GM19240 (cell line): ENCODE results near the gene ABL1.

Experiments used
- DNase-seq: peaks from one replicate; pipeline ENCODE4 v3.0.0; 2011; ENCODE audit warnings: low spot score; ENCODE audit not compliant: insufficient read length

The ABL1 gene

GRCh38 chr9:130917168-130917960 is 82.3 kb downstream of the ABL1 start:
- DNase-seq, result no peak

DNA sequence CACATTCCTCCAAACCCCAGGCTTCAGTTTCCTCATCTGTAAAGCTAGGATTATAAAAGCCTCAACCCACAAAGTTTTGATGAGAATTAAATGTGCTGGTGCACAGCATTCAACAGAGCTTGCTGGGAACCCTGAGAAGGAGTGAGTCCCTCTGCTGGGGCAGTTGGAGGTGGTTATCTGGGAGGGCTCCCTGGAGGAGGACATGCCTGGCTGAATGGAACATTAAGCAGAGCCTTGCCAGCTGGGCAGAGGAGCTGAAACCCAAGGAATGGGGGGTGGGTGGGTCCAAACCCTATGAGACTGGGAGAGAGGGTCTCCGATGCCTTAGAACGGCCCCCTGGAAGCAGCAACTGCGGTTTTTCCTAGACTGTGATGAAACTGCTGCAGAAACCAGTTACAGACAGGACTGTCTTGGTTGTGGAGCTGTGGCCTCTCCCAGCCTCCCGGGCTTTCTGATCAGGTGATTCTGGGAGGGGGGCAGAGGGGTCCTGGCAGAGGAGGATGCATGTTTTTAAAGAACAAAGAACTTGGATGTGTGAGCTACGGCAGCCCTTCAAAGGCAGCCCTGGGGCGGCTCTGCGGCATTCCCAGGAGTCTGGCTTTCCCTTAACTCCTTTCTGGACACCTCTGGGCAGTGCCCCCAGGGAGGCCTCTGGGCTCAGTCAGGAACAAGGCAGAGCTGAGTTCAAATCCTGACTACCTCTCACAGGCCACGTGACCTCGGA is 83.2 kb downstream of the ABL1 start:
- no peak for DNase-seq

- DNase-seq, result no peak
These were observed 83.9 kb downstream of the ABL1 start for GRCh38 chr9:130918826-130919558.

DNA sequence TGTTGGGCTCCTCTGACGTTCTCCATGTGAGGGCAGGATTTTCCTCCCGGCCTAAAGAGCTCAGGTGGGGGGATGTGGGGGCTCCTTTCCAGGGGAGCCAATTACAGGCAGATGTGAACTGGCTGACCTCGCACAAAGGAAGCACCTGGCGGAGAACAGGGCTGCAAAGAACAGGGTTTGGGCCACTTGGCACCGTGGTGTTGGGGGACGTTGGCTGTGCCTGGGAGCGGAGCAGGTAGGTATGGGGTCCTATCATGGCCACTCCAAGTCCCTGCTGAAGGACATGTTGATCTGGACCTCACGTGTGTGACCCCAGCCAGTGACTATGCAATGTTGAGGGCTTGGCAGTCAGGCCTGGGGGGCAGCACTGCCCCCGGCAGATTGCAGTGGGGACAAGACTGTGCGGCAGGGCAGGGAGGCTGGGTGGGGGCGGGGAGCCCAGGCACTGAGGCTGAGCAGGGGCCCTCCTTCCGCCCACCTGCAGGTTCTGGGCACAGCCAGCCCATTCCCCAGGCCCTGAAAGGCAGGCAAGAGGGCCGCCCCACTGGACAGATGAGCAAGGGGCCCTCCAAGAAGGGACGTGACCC is 84.6 kb downstream of the ABL1 start:
- no peak for DNase-seq

GRCh38 chr9:130920233-130920632 is 85.2 kb downstream of the ABL1 start:
- DNase-seq, result no peak

GRCh38 chr9:130920762-130921299 is 85.8 kb downstream of the ABL1 start:
- no peak for DNase-seq

DNA sequence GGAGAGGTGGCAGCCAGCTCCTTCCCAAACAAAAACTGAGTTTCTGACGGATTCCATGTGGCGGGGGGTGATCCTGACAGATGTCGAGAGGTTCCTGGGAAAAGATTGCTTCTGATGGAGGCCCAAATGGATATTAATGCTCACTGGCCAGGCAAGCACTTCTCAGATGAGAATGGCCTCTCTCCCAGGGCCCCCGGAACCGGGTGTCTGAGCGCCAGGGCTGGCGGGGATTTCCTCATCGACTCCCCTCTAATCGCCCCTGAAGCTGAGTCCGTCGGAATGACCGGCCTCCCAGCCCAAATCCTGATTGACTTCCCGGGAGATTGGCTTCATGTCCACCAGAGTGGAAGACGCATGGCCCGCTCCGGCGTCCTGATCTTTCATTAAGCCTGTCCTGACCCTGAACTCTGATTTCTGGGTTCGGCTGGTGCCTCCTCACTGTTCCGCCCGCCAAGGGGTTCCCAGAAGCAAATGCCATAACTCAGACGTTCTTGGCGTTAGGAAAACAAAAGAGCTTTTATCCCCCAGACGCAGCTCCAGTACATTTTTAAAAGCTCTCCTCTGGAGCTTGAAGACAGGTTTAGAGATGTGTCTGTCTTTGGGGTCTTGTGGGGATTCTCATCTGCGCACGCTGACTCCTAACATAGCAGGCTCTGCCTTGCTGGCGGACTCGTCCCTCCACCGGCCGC is 86.4 kb downstream of the ABL1 start:
- DNase-seq, result no peak

GRCh38 chr9:130921989-130922892 is 87.2 kb downstream of the ABL1 start:
- DNase-seq, result no peak

DNA sequence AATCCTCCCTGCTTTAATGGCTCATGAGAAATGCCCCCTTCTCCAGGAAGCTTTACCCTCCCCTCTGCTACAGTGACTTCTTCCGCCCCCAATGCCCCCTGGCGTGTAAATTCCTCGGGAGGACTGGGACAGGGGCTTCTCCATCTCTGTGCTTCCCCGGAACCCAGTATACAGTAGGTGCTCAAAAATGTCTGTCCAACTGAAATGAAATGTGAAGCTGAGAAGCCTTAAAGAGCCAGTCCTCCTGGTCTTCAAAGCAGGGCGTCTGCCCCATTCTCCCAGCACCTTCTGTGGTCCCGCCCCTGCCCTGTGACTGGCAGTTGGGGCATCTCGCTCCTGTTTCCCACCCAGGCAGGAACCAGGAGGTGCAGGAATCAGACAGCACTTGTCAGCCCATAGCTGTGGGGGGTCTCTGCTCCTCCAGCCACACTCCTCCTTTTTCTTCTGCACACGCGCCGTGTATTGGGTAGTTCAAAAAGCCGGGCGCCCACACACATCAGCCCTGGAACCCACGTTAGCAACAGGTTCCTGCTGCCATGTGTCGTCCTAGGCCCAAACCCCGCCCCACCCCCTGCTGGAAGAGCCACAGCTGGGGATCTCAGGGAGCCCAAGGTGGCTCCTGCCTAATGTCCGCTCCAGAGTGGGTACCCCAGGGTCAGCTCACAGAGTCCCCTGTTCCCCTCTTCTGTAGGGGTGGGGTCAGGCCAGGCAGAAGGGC is 88.0 kb downstream of the ABL1 start:
- DNase-seq, result no peak

- DNase-seq, result no peak
These were observed 88.8 kb downstream of the ABL1 start for GRCh38 chr9:130923611-130924447.

DNA sequence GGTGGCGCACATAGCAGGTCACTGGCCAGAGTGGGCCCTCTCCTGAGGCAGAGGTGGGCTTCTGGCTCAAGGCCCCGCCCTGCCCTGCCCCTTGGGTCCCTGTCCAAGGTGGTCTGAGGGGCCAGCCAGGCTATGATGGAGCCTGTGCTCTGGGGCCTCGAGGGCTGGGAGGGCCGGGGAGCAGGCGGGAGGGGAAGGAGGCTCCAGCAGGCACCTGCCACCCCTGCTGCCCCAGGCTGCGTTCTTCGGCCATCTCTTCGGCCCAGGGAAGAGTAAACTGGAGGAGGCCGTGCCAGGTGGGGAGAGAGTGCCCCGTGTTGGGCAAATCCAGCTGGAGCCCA is 89.4 kb downstream of the ABL1 start:
- no peak for DNase-seq

DNA sequence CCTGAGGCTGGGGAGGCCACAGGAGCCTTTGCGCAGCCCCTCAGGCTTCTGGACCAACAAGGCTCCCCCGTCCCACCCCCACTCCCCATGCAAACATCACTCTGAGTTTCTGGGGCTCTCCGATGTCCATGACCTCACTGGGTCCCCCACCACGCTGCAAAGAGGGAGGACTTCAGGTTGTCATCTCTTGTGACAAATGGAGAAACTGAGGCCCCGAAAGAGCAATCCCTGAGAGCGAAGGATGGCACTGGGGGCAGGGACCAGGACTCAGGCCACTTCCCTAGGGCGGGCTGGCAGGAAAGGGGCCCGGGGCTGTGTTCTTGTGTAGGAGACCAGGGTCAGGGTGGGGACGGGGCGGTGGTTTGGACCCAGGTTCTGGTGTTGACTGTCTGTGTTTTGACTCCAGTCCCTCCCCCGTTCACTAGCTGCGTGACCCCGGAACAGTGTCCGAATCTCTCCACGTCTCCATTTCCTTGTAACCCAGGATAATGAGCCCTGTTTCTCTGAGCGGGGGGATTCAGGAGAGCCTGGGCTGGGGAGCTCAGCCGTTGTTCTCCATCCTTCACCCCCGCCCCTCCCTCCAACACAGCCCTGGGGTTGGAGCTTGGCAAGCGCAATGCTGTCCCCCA is 90.1 kb downstream of the ABL1 start:
- DNase-seq, result no peak

GRCh38 chr9:130927338-130927737 is 92.3 kb downstream of the ABL1 start:
- DNase-seq, result no peak

DNA sequence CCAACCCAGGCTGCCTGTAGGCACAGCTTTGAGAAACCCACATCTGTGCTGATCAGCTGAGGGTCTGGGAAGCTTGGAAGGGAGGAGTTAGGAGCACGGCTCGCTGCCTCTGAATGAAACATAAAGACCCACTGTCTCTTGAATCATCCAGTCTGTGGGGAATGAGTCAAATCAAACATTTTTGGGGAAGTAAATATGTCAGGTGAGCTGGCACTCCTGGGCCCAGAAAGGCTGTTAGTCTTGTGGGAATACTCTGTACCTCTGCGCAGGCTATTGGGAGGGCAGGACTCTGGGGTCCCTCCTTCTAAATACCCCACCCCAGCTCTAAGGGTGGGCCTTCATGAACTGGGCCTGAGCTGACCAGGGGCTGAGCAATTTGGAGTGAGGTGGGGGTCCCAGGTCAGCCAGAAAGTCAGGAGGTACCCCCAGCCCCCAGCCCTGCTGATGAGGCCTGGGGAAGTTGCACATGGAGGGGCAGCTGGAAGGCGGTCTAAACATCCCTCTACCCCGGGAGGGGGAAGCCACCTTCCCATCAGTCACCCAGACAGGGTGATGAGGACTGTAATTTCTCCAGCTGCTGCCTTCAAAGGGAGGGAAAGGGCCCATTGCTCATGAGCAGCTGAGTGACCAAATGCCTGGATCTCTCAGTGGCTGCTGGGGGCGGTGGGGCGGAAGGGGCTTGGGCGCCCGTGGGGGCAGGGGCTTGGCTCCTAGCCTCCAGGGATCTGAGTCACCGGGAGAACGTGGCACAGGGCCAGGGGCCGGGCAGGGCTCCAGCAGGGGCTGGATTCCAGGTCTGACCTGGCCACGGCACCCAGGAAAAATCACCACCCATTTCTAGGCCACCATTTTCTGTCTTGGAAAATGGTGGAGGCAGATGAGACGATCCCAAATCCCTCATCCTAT is 93.2 kb downstream of the ABL1 start:
- DNase-seq, result peak; percentile 43

- no peak for DNase-seq
These were observed 94.6 kb downstream of the ABL1 start for GRCh38 chr9:130929571-130930038.

DNA sequence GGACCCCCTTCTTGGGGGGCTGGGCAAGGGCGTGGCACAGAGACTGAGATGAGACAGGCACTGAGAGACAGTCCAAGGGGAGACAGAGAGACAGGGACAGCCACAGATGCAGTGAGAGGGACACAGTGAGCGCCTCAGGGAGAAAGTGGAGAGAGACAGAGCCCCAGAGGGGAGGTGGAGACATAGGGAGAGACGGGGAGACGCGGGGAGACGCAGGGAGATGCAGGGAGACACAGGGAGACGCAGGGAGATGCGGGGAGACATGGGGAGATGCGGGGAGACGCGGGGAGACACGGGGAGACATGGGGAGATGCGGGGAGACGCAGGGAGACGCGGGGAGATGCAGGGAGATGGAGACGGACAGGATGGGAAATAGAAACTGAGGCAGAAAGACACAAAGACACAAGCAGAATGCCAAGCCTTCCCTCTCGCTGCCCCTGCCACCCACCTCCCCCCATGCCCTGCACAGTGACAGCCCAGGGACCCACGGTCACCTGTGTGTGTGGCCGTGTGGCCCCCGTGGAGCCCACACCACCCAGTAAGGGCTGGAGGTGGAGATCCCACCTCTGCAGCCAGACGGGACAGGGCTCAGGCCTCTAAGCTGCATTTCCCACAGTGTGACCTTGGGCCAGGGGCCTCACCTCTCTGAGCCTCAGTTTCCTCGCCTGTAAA is 95.2 kb downstream of the ABL1 start:
- no peak for DNase-seq
